Neuron (in vitro differentiated cells): Measurements from ENCODE around the gene MEF2B.
"Not testable (repeated sequence)": the region's sequence is repeated elsewhere in the genome, so short reads cannot be mapped to it uniquely, and the experiment has no call there.

Experiments
- H2AFZ ChIP-seq: one replicate; pipeline ENCODE4 v1.6.1; 2013; ENCODE audit warnings: low read depth, mild to moderate bottlenecking, inconsistent platforms, low read length, moderate library complexity
- H3K27me3 ChIP-seq: one replicate; pipeline ENCODE4 v1.6.1; 2013; ENCODE audit warnings: low read length; ENCODE audit not compliant: insufficient read depth
- H3K36me3 ChIP-seq: one replicate; pipeline ENCODE4 v1.6.1; 2013; ENCODE audit warnings: low read length; ENCODE audit not compliant: insufficient read depth
- H3K4me1 ChIP-seq: one replicate; pipeline ENCODE4 v1.6.1; 2013; ENCODE audit warnings: low read length; ENCODE audit not compliant: insufficient read depth
- H3K4me3 ChIP-seq: 2 replicates; pipeline ENCODE4 v1.5.1; 2013; ENCODE audit warnings: mild to moderate bottlenecking, low read length, moderate library complexity
- H3K9me3 ChIP-seq: one replicate; pipeline ENCODE4 v1.6.1; 2013; ENCODE audit warnings: low read length

MEF2B gene

GRCh38 chr19:19105365-19106055, 64.6 kb downstream of the MEF2B start:
- Histone ChIP-seq H3K9me3 (no peaks in the 10 kb centered on the region), H3K4me1 (peaks cover 4% of the 10 kb centered on the region), H3K4me3 (peak overlapping the region; percentile 27), H3K36me3 (no peaks in the 10 kb centered on the region), H3K27me3 (no peaks in the 10 kb centered on the region), H2AFZ (peak overlapping the region; percentile 39)

GRCh38 chr19:19103167-19103566, 66.9 kb downstream of the MEF2B start:
- no peaks in the 10 kb centered on the region for H3K36me3 ChIP-seq
- H3K9me3 ChIP-seq, result no peaks in the 10 kb centered on the region
- no peak overlapping the region for H3K4me3 ChIP-seq
- H3K4me1 ChIP-seq, result peaks cover 4% of the 10 kb centered on the region
- H3K27me3 ChIP-seq, result no peaks in the 10 kb centered on the region
- no peak overlapping the region for H2AFZ ChIP-seq

GRCh38 chr19:19102566-19102965, 67.5 kb downstream of the MEF2B start:
- H3K36me3 ChIP-seq, H3K4me1 ChIP-seq, H3K27me3 ChIP-seq, H3K9me3 ChIP-seq, H2AFZ ChIP-seq, H3K4me3 ChIP-seq: not testable (repeated sequence)

GRCh38 chr19:19101540-19101939, 68.5 kb downstream of the MEF2B start:
- H3K4me3 ChIP-seq, result no peak overlapping the region
- no peaks in the 10 kb centered on the region for H3K9me3 ChIP-seq
- no peaks in the 10 kb centered on the region for H3K27me3 ChIP-seq
- H3K36me3 ChIP-seq, result peaks cover 4% of the 10 kb centered on the region
- peaks cover 4% of the 10 kb centered on the region for H3K4me1 ChIP-seq
- no peak overlapping the region for H2AFZ ChIP-seq

- H3K4me3 ChIP-seq, result no peak overlapping the region
- no peak overlapping the region for H2AFZ ChIP-seq
- peaks cover 4% of the 10 kb centered on the region for H3K36me3 ChIP-seq
- no peaks in the 10 kb centered on the region for H3K4me1 ChIP-seq
- H3K27me3 ChIP-seq, result no peaks in the 10 kb centered on the region
- no peaks in the 10 kb centered on the region for H3K9me3 ChIP-seq
Observed at GRCh38 chr19:19098703-19099632, 71.1 kb downstream of the MEF2B start.

GRCh38 chr19:19098084-19098702, 71.9 kb downstream of the MEF2B start:
- H2AFZ ChIP-seq, result no peak overlapping the region
- H3K36me3 ChIP-seq, result peaks cover 4% of the 10 kb centered on the region
- H3K4me3 ChIP-seq, result no peak overlapping the region
- no peaks in the 10 kb centered on the region for H3K4me1 ChIP-seq
- H3K27me3 ChIP-seq, result no peaks in the 10 kb centered on the region
- no peaks in the 10 kb centered on the region for H3K9me3 ChIP-seq

GRCh38 chr19:19096641-19097627, 73.1 kb downstream of the MEF2B start:
- Histone ChIP-seq H3K36me3 (peaks cover 4% of the 10 kb centered on the region), H3K27me3 (no peaks in the 10 kb centered on the region), H3K4me3 (no peak overlapping the region), H3K9me3 (no peaks in the 10 kb centered on the region), H3K4me1 (no peaks in the 10 kb centered on the region), H2AFZ (no peak overlapping the region)

GRCh38 chr19:19095691-19096090, 74.4 kb downstream of the MEF2B start:
- Histone ChIP-seq H2AFZ (no peak overlapping the region), H3K4me1 (no peaks in the 10 kb centered on the region), H3K27me3 (no peaks in the 10 kb centered on the region), H3K9me3 (no peaks in the 10 kb centered on the region), H3K4me3 (no peak overlapping the region), H3K36me3 (peaks cover 4% of the 10 kb centered on the region)
